ENCODE results near the gene ARRDC4.

Gene ARRDC4

GRCh38 chr15:97972366-97972765 lies 11.9 kb downstream of the ARRDC4 start:
- in situ Hi-C loops (cut with MboI; ENCODE audit: low pct_unique_long_range_greater_than_20kb, low sequenced_read_pairs, unreplicated experiment) = no loop called here
- TF ChIP-seq CTCF (IDR thresholded peaks at IDR 0.05; ENCODE audit: extremely low read depth, insufficient read depth, missing control alignments) = no peak
- no peak for DNase-seq (ENCODE audit: low spot score)

GRCh38 chr15:97976129-97976528 lies 15.6 kb downstream of the ARRDC4 start:
- no peak for TF ChIP-seq CTCF (IDR thresholded peaks at IDR 0.05; ENCODE audit: extremely low read depth, insufficient read depth, missing control alignments)
- in situ Hi-C loops (cut with MboI; ENCODE audit: low pct_unique_long_range_greater_than_20kb, low sequenced_read_pairs, unreplicated experiment) = no loop called here
- DNase-seq (ENCODE audit: low spot score) = no peak

- in situ Hi-C loops (cut with MboI; ENCODE audit: low pct_unique_long_range_greater_than_20kb, low sequenced_read_pairs, unreplicated experiment) = no loop called here
- TF ChIP-seq CTCF (IDR thresholded peaks at IDR 0.05; ENCODE audit: extremely low read depth, insufficient read depth, missing control alignments) = no peak
Measured at GRCh38 chr15:97976766-97977503, 16.4 kb downstream of the ARRDC4 start.

GRCh38 chr15:97977734-97978133 lies 17.2 kb downstream of the ARRDC4 start:
- no peak for TF ChIP-seq CTCF (IDR thresholded peaks at IDR 0.05; ENCODE audit: extremely low read depth, insufficient read depth, missing control alignments)
- in situ Hi-C loops (cut with MboI; ENCODE audit: low pct_unique_long_range_greater_than_20kb, low sequenced_read_pairs, unreplicated experiment) = no loop called here
- no peak for DNase-seq (ENCODE audit: low spot score)

More at GRCh38 chr15:97976766-97977503, 16.4 kb downstream of the ARRDC4 start:
- DNase-seq (ENCODE audit: low spot score) = no peak

- TF ChIP-seq CTCF (IDR thresholded peaks at IDR 0.05; ENCODE audit: extremely low read depth, insufficient read depth, missing control alignments) = no peak
- no peak for DNase-seq (ENCODE audit: low spot score)
- in situ Hi-C loops (cut with MboI; ENCODE audit: low pct_unique_long_range_greater_than_20kb, low sequenced_read_pairs, unreplicated experiment) = no loop called here
Measured at GRCh38 chr15:97978401-97979139, 18.1 kb downstream of the ARRDC4 start.

GRCh38 chr15:97979140-97979520 lies 18.6 kb downstream of the ARRDC4 start:
- in situ Hi-C loops (cut with MboI; ENCODE audit: low pct_unique_long_range_greater_than_20kb, low sequenced_read_pairs, unreplicated experiment) = no loop called here
- DNase-seq (ENCODE audit: low spot score) = no peak
- no peak for TF ChIP-seq CTCF (IDR thresholded peaks at IDR 0.05; ENCODE audit: extremely low read depth, insufficient read depth, missing control alignments)

All from GM13977 (cell line).